ENCODE results near the gene YWHAH.

Gene YWHAH

GRCh38 chr22:31917227-31917921, 27.0 kb upstream of the YWHAH start:
- no peaks in the 10 kb centered on the region for H3K36me3 ChIP-seq (ENCODE audit: control insufficient read depth, insufficient read depth, low read length)
- TF ChIP-seq, protein P1, sequence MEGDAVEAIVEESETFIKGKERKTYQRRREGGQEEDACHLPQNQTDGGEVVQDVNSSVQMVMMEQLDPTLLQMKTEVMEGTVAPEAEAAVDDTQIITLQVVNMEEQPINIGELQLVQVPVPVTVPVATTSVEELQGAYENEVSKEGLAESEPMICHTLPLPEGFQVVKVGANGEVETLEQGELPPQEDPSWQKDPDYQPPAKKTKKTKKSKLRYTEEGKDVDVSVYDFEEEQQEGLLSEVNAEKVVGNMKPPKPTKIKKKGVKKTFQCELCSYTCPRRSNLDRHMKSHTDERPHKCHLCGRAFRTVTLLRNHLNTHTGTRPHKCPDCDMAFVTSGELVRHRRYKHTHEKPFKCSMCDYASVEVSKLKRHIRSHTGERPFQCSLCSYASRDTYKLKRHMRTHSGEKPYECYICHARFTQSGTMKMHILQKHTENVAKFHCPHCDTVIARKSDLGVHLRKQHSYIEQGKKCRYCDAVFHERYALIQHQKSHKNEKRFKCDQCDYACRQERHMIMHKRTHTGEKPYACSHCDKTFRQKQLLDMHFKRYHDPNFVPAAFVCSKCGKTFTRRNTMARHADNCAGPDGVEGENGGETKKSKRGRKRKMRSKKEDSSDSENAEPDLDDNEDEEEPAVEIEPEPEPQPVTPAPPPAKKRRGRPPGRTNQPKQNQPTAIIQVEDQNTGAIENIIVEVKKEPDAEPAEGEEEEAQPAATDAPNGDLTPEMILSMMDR (IDR thresholded peaks at IDR 0.05; ENCODE audit: insufficient read depth, low read length, poor library complexity, severe bottlenecking): no peak
- peak; percentile 54 for DNase-seq (ENCODE audit: extremely low read depth, insufficient read length)

DNA sequence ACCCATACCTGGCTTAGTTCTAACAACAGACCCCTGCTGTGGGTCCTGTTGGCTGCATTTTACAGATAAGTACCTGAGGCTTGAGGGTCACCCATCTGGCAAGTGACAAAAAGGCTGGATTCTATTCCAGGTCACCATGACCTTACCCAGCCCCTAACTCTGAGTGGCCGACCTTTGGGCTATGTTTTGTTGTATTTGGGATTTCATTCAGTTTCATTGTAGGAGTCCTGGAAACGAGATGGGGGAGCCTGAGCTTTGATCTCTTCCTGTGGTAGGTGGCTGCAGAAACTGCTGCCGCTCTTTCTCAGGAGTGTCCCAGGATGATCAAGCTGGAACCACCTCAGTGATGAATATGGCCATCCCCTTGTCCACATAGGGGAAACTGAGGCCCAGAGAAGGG, 24.6 kb upstream of the YWHAH start:
- TF ChIP-seq, protein P1 (IDR thresholded peaks at IDR 0.05; ENCODE audit: insufficient read depth, low read length, poor library complexity, severe bottlenecking): no peak
- Histone ChIP-seq H3K36me3 (ENCODE audit: control insufficient read depth, insufficient read depth, low read length) (no peaks in the 10 kb centered on the region), H3K4me3 (replicated peaks; ENCODE audit: low read depth, low read length) (no peak overlapping the region), H3K27me3 (replicated peaks; ENCODE audit: control insufficient read depth, insufficient read depth, low read length) (no peaks in the 10 kb centered on the region)
- DNase-seq (ENCODE audit: extremely low read depth, insufficient read length): no peak

More at GRCh38 chr22:31917227-31917921, 27.0 kb upstream of the YWHAH start:
- Histone ChIP-seq H3K4me3 (replicated peaks; ENCODE audit: low read depth, low read length) (no peak overlapping the region), H3K27me3 (replicated peaks; ENCODE audit: control insufficient read depth, insufficient read depth, low read length) (no peaks in the 10 kb centered on the region)

- TF ChIP-seq, protein P1 (IDR thresholded peaks at IDR 0.05; ENCODE audit: insufficient read depth, low read length, poor library complexity, severe bottlenecking): no peak
- Histone ChIP-seq H3K36me3 (ENCODE audit: control insufficient read depth, insufficient read depth, low read length) (no peaks in the 10 kb centered on the region), H3K4me3 (replicated peaks; ENCODE audit: low read depth, low read length) (no peak overlapping the region), H3K27me3 (replicated peaks; ENCODE audit: control insufficient read depth, insufficient read depth, low read length) (no peaks in the 10 kb centered on the region)
- DNase-seq (ENCODE audit: extremely low read depth, insufficient read length): no peak
These were observed 24.0 kb upstream of the YWHAH start for GRCh38 chr22:31920306-31920705.

DNA sequence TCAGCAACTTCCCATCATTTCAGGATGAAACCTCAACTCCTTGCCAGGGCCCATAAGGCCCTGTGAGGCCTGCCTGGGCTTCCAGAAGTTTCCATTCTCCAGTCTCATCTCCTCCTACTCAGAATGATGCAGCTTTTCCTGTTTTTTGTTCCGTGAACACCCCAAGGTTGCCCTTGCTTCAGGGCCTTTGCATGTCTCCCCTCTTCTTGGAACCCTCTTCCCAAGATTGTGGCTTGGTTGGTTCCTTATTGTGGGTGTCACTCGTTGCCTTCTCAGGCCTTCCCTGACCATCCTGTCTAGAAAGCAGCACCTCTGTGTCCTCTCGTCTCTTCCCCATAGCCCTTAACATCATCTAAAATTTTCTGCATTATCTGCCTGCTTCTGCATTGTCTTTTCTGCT, 23.2 kb upstream of the YWHAH start:
- TF ChIP-seq, protein P1 (IDR thresholded peaks at IDR 0.05; ENCODE audit: insufficient read depth, low read length, poor library complexity, severe bottlenecking): no peak
- no peak for DNase-seq (ENCODE audit: extremely low read depth, insufficient read length)
- Histone ChIP-seq H3K36me3 (ENCODE audit: control insufficient read depth, insufficient read depth, low read length) (no peaks in the 10 kb centered on the region), H3K4me3 (replicated peaks; ENCODE audit: low read depth, low read length) (no peak overlapping the region), H3K27me3 (replicated peaks; ENCODE audit: control insufficient read depth, insufficient read depth, low read length) (no peaks in the 10 kb centered on the region)

DNA sequence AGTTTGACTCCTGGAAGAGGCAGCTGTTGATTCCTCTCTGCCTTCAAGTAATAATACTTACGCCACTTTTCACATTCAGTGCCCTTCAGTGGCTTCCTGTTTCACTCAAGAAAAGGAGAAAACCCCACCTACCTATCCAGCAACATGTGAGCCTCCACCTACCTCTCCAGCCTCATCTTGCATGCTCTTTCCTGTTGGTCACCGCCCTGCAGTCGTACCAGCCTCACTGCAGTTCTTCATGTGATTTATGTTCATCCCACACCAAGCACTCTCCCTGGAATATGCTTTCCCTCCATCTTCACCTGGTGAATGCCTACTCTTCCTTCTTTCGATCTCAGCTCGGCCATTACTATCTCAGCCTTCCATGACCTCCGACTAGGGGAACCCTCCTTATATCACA, 21.8 kb upstream of the YWHAH start:
- Histone ChIP-seq H3K27me3 (replicated peaks; ENCODE audit: control insufficient read depth, insufficient read depth, low read length) (no peaks in the 10 kb centered on the region), H3K36me3 (ENCODE audit: control insufficient read depth, insufficient read depth, low read length) (no peaks in the 10 kb centered on the region), H3K4me3 (replicated peaks; ENCODE audit: low read depth, low read length) (no peak overlapping the region)
- DNase-seq (ENCODE audit: extremely low read depth, insufficient read length): no peak
- TF ChIP-seq, protein P1 (IDR thresholded peaks at IDR 0.05; ENCODE audit: insufficient read depth, low read length, poor library complexity, severe bottlenecking): no peak

- no peaks in the 10 kb centered on the region for H3K27me3 ChIP-seq (replicated peaks; ENCODE audit: control insufficient read depth, insufficient read depth, low read length)
- no peak for DNase-seq (ENCODE audit: extremely low read depth, insufficient read length)
- TF ChIP-seq, protein P1 (IDR thresholded peaks at IDR 0.05; ENCODE audit: insufficient read depth, low read length, poor library complexity, severe bottlenecking): no peak
- H3K36me3 ChIP-seq (ENCODE audit: control insufficient read depth, insufficient read depth, low read length): no peaks in the 10 kb centered on the region
- no peak overlapping the region for H3K4me3 ChIP-seq (replicated peaks; ENCODE audit: low read depth, low read length)
These were observed 21.2 kb upstream of the YWHAH start for GRCh38 chr22:31923136-31923535.

Data from GM06990 (cell line).